GM15510 (cell line): ENCODE data around the gene STXBP5.

Source experiments
- POLR2A ChIP-seq: IDR thresholded peaks from 3 replicates; pipeline ENCODE4 v1.6.1; 2011; ENCODE audit warnings: borderline replicate concordance; ENCODE audit not compliant: insufficient read length; ENCODE audit errors: extremely low read depth

STXBP5 gene

GRCh38 chr6:147321260-147321659 lies 117.0 kb downstream of the STXBP5 start:
- no peak for TF ChIP-seq POLR2A

- no peak for TF ChIP-seq POLR2A
These were observed 118.3 kb downstream of the STXBP5 start for GRCh38 chr6:147322299-147323162.

GRCh38 chr6:147325557-147325956 lies 121.3 kb downstream of the STXBP5 start:
- TF ChIP-seq POLR2A = no peak

GRCh38 chr6:147331401-147331800 lies 127.2 kb downstream of the STXBP5 start:
- no peak for TF ChIP-seq POLR2A

GRCh38 chr6:147337921-147338320 lies 133.7 kb downstream of the STXBP5 start:
- TF ChIP-seq POLR2A = no peak

- no peak for TF ChIP-seq POLR2A
These were observed 137.3 kb downstream of the STXBP5 start for GRCh38 chr6:147341486-147341885.

- no peak for TF ChIP-seq POLR2A
These were observed 141.7 kb downstream of the STXBP5 start for GRCh38 chr6:147345902-147346301.

- no peak for TF ChIP-seq POLR2A
These were observed 143.1 kb downstream of the STXBP5 start for GRCh38 chr6:147347179-147347881.

- no peak for TF ChIP-seq POLR2A
These were observed 143.8 kb downstream of the STXBP5 start for GRCh38 chr6:147347882-147348575.

- no peak for TF ChIP-seq POLR2A
These were observed 157.2 kb downstream of the STXBP5 start for GRCh38 chr6:147361311-147361981.

- TF ChIP-seq POLR2A = no peak
These were observed 162.1 kb downstream of the STXBP5 start for GRCh38 chr6:147366290-147366689.

- TF ChIP-seq POLR2A = no peak
These were observed 167.1 kb downstream of the STXBP5 start for GRCh38 chr6:147371325-147371724.

GRCh38 chr6:147372806-147373205 lies 168.6 kb downstream of the STXBP5 start:
- no peak for TF ChIP-seq POLR2A

- TF ChIP-seq POLR2A = no peak
These were observed 174.6 kb downstream of the STXBP5 start for GRCh38 chr6:147378819-147379218.

GRCh38 chr6:147381712-147382111 lies 177.5 kb downstream of the STXBP5 start:
- no peak for TF ChIP-seq POLR2A
